Measurements from ENCODE around the gene PGAP1. TPM values are rescaled to one million over a fixed set of nuclear protein-coding genes. Genes with fewer than 3 reads are reported as not detected.

PGAP1 gene
- total and polyA plus RNA-seq, 2 donors (not counting 1 experiment from before 2014, with no cell fraction given), result 0.25 to 21.8 TPM

DNA sequence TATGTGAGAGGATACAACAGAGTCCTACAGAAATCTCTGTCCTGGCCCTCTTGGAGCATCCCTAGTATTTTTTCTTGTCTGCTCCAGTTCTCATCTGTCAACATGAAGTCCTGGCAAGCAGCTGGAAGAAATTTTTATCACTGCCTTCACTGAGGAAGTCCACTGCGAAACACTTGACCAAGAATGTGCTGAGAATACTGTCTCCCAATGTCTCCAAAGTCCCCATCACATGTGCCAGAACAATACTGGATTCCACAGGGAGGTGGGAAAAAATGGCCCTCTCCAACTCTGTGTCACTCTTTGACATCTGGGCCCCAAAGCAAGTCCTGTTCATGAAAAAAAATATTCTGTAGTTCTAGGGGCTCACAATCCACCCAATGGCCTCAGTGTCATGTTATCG, 32.8 kb upstream of the PGAP1 start:
- H2AFZ ChIP-seq (ENCODE audit: insufficient read depth, low read depth, low read length, poor library complexity, severe bottlenecking), result no peak overlapping the region
- H3K4me1 Mint-ChIP-seq, result no peaks in the 10 kb centered on the region
- H3K27ac ChIP-seq (ENCODE audit: low read length in 2 of 2), result no peak overlapping the region
- no peaks in the 10 kb centered on the region for H3K9me3 Mint-ChIP-seq (ENCODE audit: insufficient read depth)
- no peak for DNase-seq
- H3K4me3 ChIP-seq (ENCODE audit: control extremely low read depth in 1 of 5, extremely low read depth in 1 of 5, insufficient read depth in 1 of 5, low read depth in 2 of 5, low read length in 4 of 5), result no peak overlapping the region
- intact Hi-C loops (cut with micrococcal nuclease), result no loop called here
- H3K9ac ChIP-seq (ENCODE audit: low read length), result no peak overlapping the region
- H3K79me2 ChIP-seq (ENCODE audit: control insufficient read depth, insufficient read depth, low read length), result no peaks in the 10 kb centered on the region
- no peaks in the 10 kb centered on the region for H3K9me3 ChIP-seq (ENCODE audit: control extremely low read depth in 1 of 3, control insufficient read depth in 2 of 3, insufficient read depth in 1 of 3, low read length in 2 of 3)
- WGBS (ENCODE audit: insufficient coverage), result 100% methylated on average over 1 of the region's 2 CpGs
- H3K27me3 Mint-ChIP-seq, result no peaks in the 10 kb centered on the region
- no peaks in the 10 kb centered on the region for H3K27me3 ChIP-seq (replicated peaks in 1 of 4; ENCODE audit: control extremely low read depth in 1 of 4, control insufficient read depth in 3 of 4, insufficient read depth in 4 of 4, low read length in 3 of 4)
- no peaks in the 10 kb centered on the region for H3K36me3 ChIP-seq (replicated peaks in 1 of 2; ENCODE audit: control extremely low read depth in 1 of 2, control insufficient read depth in 1 of 2, extremely low read depth in 1 of 2, insufficient read depth in 2 of 2, low read length in 1 of 2)
- ChIA-PET POLR2A (no interaction called here), CTCF (no interaction called here)
- H3K27ac Mint-ChIP-seq, result no peak overlapping the region
- TF ChIP-seq EZH2 (IDR thresholded peaks at IDR 0.05; ENCODE audit: borderline replicate concordance, insufficient read depth, low read depth, low read length, poor library complexity, severe bottlenecking), result no peak
- TF ChIP-seq, protein P1, sequence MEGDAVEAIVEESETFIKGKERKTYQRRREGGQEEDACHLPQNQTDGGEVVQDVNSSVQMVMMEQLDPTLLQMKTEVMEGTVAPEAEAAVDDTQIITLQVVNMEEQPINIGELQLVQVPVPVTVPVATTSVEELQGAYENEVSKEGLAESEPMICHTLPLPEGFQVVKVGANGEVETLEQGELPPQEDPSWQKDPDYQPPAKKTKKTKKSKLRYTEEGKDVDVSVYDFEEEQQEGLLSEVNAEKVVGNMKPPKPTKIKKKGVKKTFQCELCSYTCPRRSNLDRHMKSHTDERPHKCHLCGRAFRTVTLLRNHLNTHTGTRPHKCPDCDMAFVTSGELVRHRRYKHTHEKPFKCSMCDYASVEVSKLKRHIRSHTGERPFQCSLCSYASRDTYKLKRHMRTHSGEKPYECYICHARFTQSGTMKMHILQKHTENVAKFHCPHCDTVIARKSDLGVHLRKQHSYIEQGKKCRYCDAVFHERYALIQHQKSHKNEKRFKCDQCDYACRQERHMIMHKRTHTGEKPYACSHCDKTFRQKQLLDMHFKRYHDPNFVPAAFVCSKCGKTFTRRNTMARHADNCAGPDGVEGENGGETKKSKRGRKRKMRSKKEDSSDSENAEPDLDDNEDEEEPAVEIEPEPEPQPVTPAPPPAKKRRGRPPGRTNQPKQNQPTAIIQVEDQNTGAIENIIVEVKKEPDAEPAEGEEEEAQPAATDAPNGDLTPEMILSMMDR (IDR thresholded peaks at IDR 0.05), result no peak
- no peak overlapping the region for H3K4me3 Mint-ChIP-seq
- ATAC-seq (ENCODE audit: low read depth), result no peak
- no peak overlapping the region for H3K4me2 ChIP-seq (replicated peaks; ENCODE audit: low read depth, low read length, poor library complexity, severe bottlenecking)
- no peaks in the 10 kb centered on the region for H3K4me1 ChIP-seq (ENCODE audit: control insufficient read depth in 2 of 2, insufficient read depth in 2 of 2, low read length in 2 of 2)
- no peaks in the 10 kb centered on the region for H4K20me1 ChIP-seq (ENCODE audit: control insufficient read depth, insufficient read depth, low read length, poor library complexity, severe bottlenecking)

DNA sequence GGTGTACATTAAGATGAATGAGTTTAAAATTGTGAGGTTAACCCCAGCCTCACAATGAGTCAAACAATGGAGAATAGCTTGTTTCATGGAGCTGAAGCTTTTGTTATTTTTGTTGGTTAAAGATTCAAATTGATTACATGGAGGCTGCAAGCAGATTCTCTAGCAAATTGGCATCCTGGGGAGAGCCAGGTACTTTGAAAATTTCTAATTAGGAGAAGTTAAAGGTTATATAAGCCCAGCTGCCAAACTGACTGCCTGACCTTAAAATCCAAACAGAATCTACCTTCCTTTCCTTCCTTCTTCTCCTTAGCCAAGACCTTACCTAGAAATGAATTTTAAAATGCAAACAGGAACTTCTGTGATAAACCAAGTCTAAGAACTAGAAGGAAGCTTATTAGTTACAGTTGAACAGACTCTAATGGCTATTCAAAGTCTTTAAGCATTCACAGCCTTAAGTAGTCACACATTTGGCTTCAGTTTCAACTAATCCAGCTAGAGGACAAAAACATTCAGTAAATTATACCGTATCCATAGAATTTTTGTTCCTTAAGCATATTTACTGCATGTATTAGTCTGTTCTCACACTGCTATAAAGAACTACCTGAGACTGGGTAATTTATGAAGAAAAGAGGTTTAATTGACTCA, 31.5 kb upstream of the PGAP1 start:
- H3K4me1 Mint-ChIP-seq, result no peaks in the 10 kb centered on the region
- no peak overlapping the region for H2AFZ ChIP-seq (ENCODE audit: insufficient read depth, low read depth, low read length, poor library complexity, severe bottlenecking)
- no peak overlapping the region for H3K27ac ChIP-seq (ENCODE audit: low read length in 2 of 2)
- ATAC-seq (ENCODE audit: low read depth) (no peak), DNase-seq (no peak)
- no peaks in the 10 kb centered on the region for H3K36me3 ChIP-seq (replicated peaks in 1 of 2; ENCODE audit: control extremely low read depth in 1 of 2, control insufficient read depth in 1 of 2, extremely low read depth in 1 of 2, insufficient read depth in 2 of 2, low read length in 1 of 2)
- H3K27me3 ChIP-seq (replicated peaks in 1 of 4; ENCODE audit: control extremely low read depth in 1 of 4, control insufficient read depth in 3 of 4, insufficient read depth in 4 of 4, low read length in 3 of 4), result no peaks in the 10 kb centered on the region
- no peaks in the 10 kb centered on the region for H3K4me1 ChIP-seq (ENCODE audit: control insufficient read depth in 2 of 2, insufficient read depth in 2 of 2, low read length in 2 of 2)
- POLR2A ChIA-PET, result no interaction called here
- H3K27me3 Mint-ChIP-seq, result no peaks in the 10 kb centered on the region
- H3K9ac ChIP-seq (ENCODE audit: low read length), result no peak overlapping the region
- CTCF ChIA-PET, result no interaction called here
- no peak for TF ChIP-seq EZH2 (IDR thresholded peaks at IDR 0.05; ENCODE audit: borderline replicate concordance, insufficient read depth, low read depth, low read length, poor library complexity, severe bottlenecking)
- TF ChIP-seq, protein P1 (IDR thresholded peaks at IDR 0.05), result no peak
- H4K20me1 ChIP-seq (ENCODE audit: control insufficient read depth, insufficient read depth, low read length, poor library complexity, severe bottlenecking), result no peaks in the 10 kb centered on the region
- H3K79me2 ChIP-seq (ENCODE audit: control insufficient read depth, insufficient read depth, low read length), result no peaks in the 10 kb centered on the region
- no peak overlapping the region for H3K4me3 Mint-ChIP-seq
- H3K4me2 ChIP-seq (replicated peaks; ENCODE audit: low read depth, low read length, poor library complexity, severe bottlenecking), result no peak overlapping the region
- no CpG with 5 or more reads among the region's 1 CpG for WGBS (ENCODE audit: insufficient coverage)
- H3K27ac Mint-ChIP-seq, result no peak overlapping the region
- intact Hi-C loops (cut with micrococcal nuclease), result no loop called here
- no peaks in the 10 kb centered on the region for H3K9me3 Mint-ChIP-seq (ENCODE audit: insufficient read depth)
- no peak overlapping the region for H3K4me3 ChIP-seq (ENCODE audit: control extremely low read depth in 1 of 5, extremely low read depth in 1 of 5, insufficient read depth in 1 of 5, low read depth in 2 of 5, low read length in 4 of 5)
- no peaks in the 10 kb centered on the region for H3K9me3 ChIP-seq (ENCODE audit: control extremely low read depth in 1 of 3, control insufficient read depth in 2 of 3, insufficient read depth in 1 of 3, low read length in 2 of 3)
